Astrocyte (in vitro differentiated cells and primary cell): ENCODE results near the gene RFTN2.

Experiments used
- EZH2 ChIP-seq: IDR thresholded peaks from 2 replicates; pipeline ENCODE4 v1.6.1; 2012; ENCODE audit warnings: mild to moderate bottlenecking, low read length, inconsistent platforms; ENCODE audit not compliant: insufficient read depth
- TF ChIP-seq, protein P1 (sequence below): IDR thresholded peaks from 2 replicates; pipeline ENCODE4 v1.5.1; 2011; ENCODE audit warnings: low read depth, mild to moderate bottlenecking, inconsistent platforms, low read length, moderate library complexity; ENCODE audit not compliant: insufficient read depth

DNA sequence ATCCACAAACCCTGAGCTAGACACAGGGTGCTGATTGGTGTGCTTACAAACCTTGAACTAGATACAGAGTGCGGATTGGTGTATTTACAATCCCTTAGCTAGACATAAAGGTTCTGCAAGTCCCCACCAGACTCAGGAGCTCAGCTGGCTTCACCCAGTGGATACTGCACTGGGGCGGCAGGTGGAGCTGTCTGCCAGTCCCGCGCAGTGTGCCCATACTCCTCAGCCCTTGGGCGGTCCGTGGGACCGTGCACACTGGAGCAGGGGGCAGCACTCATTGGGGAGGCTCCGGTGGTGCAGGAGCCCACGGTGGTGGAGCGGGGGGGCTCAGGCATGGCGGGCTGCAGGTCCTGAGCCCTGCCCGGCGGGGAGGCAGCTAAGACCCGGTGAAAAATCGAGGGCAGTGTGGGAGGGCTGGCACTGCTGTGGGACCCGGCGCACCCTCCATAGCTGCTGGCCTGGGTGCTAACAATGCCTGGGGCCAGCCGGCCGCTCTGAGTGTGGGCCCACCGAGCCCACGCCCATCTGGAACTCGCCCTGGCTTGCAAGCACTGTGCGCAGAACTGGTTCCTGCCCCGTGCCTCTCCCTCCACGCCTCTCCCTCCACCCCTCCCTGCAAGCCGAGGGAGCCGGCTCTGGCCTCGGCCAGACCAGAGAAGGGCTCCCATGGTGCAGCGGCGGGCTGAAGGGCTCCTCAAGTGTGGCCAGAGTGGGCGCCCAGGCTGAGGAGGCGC, 83.9 kb downstream of the RFTN2 start:
- TF ChIP-seq, protein P1, sequence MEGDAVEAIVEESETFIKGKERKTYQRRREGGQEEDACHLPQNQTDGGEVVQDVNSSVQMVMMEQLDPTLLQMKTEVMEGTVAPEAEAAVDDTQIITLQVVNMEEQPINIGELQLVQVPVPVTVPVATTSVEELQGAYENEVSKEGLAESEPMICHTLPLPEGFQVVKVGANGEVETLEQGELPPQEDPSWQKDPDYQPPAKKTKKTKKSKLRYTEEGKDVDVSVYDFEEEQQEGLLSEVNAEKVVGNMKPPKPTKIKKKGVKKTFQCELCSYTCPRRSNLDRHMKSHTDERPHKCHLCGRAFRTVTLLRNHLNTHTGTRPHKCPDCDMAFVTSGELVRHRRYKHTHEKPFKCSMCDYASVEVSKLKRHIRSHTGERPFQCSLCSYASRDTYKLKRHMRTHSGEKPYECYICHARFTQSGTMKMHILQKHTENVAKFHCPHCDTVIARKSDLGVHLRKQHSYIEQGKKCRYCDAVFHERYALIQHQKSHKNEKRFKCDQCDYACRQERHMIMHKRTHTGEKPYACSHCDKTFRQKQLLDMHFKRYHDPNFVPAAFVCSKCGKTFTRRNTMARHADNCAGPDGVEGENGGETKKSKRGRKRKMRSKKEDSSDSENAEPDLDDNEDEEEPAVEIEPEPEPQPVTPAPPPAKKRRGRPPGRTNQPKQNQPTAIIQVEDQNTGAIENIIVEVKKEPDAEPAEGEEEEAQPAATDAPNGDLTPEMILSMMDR: no peak
- TF ChIP-seq EZH2: no peak
